Fibroblast of skin of scalp (primary cell): ENCODE measurements around the gene WDR11. TPM values are rescaled to one million over a fixed set of nuclear protein-coding genes. Genes with fewer than 3 reads are reported as not detected.
A peak's percentile ranks its signal among the peaks of the same experiment; 100 is the strongest.

Source experiments
- DNase-seq: peaks from one replicate; pipeline ENCODE4 v3.0.0-alpha.2; 2013
- polyA plus RNA-seq, 2 experiments: library from polyadenylated mRNA; unstranded; fragments of 120-200 nt; gene quantifications; one replicate each; pipeline ENCODE4 v1.2.1, GENCODE V29; 2013; ENCODE audit not compliant: insufficient read length in 2 of 2

WDR11 gene, protein sequence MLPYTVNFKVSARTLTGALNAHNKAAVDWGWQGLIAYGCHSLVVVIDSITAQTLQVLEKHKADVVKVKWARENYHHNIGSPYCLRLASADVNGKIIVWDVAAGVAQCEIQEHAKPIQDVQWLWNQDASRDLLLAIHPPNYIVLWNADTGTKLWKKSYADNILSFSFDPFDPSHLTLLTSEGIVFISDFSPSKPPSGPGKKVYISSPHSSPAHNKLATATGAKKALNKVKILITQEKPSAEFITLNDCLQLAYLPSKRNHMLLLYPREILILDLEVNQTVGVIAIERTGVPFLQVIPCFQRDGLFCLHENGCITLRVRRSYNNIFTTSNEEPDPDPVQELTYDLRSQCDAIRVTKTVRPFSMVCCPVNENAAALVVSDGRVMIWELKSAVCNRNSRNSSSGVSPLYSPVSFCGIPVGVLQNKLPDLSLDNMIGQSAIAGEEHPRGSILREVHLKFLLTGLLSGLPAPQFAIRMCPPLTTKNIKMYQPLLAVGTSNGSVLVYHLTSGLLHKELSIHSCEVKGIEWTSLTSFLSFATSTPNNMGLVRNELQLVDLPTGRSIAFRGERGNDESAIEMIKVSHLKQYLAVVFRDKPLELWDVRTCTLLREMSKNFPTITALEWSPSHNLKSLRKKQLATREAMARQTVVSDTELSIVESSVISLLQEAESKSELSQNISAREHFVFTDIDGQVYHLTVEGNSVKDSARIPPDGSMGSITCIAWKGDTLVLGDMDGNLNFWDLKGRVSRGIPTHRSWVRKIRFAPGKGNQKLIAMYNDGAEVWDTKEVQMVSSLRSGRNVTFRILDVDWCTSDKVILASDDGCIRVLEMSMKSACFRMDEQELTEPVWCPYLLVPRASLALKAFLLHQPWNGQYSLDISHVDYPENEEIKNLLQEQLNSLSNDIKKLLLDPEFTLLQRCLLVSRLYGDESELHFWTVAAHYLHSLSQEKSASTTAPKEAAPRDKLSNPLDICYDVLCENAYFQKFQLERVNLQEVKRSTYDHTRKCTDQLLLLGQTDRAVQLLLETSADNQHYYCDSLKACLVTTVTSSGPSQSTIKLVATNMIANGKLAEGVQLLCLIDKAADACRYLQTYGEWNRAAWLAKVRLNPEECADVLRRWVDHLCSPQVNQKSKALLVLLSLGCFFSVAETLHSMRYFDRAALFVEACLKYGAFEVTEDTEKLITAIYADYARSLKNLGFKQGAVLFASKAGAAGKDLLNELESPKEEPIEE
- polyA plus RNA-seq (2013, experiment 1 of 2; ENCODE audit: insufficient read length), result 35.3 TPM
- 38.6 TPM for polyA plus RNA-seq (2013, experiment 2 of 2; ENCODE audit: insufficient read length)

DNA sequence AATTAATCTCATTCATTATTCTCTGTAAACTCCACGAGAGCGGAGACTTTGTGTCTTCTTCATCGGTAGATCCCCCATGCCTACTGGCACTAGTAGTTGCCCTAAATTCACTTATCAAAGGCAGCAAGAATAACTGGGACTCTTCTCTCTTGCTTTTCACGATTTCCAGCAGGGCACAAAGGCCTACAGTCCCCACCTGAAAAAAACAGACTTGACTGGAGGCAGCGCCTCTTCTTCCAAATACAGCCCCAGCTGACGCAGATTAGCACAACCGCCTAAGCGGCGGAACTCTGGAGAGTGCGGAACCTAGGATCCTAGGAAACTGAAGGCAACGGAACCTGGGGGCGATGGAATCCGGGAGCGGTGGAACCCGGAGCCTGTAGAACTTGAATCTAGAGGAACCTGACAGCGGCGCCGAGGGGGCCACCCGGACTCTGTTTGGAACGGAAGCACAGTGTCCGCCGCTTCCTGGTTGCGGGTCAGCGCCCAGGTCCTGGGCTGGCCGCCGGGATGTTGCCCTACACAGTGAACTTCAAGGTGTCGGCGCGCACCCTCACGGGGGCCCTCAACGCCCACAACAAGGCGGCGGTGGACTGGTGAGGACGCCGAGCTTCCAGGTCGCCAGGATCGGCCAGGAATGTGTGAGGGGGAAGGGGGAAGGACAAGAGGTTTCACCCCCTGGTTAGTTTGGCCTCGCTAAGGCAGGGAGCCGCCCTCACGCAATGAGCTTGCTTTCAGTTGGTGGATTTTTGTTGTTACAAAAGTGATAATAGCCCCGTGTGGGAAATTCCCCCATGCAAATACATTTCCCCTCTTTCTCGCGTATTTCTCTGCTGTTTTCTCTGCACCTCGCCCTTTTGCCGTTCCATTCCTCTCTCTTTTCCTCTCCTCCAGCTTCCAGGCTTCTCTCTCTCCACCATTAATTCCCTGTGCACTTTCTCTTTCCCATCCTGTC, at the start of gene WDR11:
Gene WDR11 (plus strand): TSS at position 452 of the 955 bp plus-strand sequence. CDS start 59 bp downstream, at position 511.
- peak; percentile 94 for DNase-seq

DNA sequence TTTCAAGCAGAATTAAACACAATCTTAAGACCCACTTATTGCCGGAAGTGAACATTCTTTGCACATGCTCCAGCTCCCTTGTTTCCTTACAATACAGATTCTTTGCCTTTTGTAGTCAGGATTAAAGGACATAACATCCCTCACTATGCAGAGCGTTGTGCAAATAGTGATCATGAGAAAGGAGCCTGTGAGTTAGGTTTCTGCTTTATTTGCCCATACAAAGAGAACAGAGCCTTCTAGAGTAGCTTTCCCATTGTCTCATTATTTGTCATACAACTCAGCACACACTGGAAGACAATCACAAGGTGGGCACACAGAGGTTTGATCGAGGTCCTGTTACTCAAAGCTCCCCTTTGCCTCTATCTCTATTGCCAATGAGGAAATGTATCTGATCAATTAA, 48.2 kb upstream of the WDR11 start:
- no peak for DNase-seq

DNA sequence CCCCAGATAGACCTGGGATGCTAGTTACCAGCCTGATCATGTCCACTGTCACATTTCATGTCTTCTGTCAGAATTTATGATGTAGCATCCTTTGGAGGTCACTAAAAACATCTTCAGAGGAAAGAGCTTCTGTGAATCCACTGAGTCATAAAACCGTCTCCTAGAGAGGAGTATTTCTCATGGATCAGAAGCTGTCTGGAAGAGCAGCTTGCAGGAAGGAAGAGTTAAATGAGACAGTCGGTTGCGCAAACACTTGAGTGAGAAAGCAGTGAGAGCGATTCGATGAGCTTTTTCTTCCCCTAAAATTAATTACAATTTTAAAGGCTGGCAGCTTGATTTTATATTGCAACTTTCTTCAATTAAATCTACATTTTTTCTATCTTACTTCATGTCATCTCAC, 47.2 kb upstream of the WDR11 start:
- DNase-seq, result no peak

DNA sequence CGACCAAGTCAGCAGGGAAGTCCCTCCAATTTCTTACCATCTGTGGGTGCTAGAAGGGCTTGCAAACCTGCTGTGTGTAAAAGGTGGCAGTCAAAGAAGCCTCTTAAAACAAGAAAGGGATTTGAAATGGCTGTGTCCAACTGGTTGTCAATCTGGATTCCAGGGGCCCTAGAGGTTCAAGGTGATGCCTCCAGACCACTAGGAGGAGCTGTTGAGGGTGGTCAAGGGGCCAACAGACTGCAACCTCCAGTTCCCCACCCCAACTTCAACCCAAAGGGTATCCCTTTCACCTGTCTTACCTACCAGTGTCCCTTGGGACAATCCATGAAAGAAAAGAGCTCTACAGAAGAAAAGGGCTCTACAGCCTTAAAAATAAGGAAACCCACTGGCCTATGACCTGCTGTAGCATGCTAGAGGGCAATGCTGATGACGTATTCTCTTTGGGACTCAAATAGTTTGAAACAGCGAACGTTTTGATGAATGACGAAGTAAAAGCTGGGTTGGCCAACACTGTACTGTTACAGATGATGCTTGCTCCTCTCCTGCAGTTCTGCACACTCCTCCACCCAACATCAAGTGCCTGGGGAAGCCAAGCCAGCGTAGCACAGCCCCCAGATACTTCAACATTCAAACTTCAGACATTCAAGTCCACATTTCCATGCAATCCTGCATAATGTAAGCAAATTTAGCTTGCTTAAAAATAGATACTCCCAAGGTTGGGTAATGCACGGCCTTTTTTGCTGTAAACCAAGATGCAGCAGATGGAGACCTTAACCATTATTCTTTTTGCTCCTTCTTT, 45.9 kb upstream of the WDR11 start:
- no peak for DNase-seq

DNA sequence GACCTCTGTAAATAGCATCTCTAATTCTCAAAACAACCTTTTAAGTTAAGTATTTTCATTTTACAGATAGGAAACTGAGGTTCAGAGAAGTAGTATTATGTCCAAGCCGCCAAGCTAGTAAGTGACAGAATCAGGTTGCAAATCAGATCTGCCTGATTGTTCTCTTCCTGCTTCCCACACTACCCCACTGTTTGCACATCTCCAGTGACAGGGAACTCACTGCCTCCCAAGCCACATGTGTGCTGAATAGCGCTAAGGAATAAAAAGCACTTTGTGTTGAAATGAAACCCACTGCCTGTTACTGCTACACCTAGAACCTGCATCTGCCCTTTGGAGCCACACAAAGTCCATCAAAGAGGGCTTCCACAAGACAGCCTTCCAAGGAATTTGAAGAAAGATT, 45.1 kb upstream of the WDR11 start:
- DNase-seq, result no peak

DNA sequence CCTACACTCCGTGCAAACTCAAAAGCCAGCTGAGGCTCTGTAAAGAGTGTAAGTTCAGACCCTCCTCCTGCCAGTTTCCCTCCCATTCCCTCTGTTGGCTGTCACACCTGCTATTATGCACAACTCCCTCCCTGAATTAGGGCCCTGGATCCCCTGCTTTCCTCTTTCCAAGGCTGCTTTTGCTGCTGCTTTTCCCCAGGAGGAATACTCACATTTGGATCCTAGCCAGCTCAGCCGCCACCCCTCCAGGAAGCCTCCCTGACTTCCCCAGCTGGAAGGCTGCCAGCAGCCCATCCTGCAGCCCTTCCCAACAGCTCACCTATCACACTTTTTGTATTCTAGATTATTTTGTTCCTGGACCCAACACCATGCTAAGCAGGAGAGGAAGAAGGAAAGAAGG, 40.9 kb upstream of the WDR11 start:
- no peak for DNase-seq

DNA sequence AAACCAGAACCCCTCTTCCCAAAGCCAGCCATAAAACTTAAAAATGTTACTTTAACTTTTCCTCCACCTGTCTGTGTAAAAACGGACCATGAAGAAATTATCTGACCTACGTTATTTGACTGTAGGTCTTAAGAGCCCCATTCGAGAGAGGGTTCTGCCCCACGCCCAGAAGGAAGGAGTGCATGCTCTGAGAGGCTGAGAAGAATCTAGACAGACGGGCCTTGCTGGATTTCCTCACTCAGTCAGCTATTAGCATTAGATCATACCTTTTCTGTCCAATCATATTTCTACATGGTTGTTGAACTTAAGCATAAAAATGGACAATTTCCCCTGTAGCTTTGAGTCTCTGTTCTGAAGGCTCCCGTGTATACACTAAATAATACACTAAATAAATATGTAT, 38.1 kb upstream of the WDR11 start:
- no peak for DNase-seq

DNA sequence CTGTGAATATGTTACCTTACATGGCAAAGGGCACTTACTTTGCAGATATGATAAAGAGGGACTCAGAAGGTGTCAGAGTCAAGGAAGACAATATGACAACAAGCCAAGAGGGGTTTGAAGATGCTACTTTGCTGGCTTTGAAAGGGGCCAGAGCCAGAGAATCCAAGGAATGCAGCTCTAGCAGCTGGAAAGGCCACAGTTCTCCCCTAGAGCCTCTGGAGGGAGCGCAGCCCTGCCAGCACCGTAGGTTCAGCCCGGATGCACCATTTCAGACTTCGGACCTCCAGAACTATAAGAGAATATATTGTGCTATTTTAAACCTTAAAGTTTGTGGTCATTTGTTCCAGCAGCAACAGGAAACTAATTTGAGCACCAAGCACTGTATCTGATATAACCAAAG, 32.9 kb upstream of the WDR11 start:
- no peak for DNase-seq

DNA sequence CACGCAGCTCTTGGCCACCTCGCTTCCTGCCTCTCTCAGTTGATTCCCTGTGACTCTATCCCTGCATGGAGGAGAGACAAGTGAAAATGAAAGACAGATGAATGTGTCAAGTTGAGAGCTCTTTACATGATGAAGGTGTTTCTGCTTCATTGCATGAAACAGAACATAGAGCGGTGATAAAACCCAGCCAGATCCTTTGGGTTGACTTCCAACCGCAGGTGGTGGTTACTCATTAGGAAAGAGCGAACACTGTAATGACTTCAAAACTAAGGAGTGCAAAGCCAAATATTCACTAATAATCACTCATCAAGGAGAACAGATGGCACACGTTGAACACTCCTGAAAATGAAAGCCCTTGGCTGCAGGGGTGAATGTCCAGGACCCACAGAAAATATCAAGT, 31.8 kb upstream of the WDR11 start:
- DNase-seq, result no peak

DNA sequence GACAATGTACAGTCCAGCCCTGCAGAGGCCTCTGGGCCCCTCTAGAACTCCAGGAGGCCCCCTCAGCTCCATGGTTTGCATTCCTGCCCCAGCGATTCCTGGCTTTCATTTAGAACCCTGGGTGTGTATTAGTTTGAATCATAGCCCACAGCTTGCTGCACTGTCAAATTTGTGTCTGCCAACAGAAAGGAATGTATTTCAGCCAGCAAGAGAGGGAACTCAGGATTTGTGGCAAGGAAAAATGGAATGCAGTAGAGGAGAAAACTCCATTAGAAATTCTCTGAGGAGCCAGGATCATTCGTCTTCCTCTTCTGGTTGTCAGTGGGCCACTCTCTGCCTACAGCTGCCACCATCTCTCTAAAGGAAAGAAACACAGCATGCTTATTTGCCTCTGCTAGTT, 27.9 kb upstream of the WDR11 start:
- peak; percentile 39 for DNase-seq

DNA sequence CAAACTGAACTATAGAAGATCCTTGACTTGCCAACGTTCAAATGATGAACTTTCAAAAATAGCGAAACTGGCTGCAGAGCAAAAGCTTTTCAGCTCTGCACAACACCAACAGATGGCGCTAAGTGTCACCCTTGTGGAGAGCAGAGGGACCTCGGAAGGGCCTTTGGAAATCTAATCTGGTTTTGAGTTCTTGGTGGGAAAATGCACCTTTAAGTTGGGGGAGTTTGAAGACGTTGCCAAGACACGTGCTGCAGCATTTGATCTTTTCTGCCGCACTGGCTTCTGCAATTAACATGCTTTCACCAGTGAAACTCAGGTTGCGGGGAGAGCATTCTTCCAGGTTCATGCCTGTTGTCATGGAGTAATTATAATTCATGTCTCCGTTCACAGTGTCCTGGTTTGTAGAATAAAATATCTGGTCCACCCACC, 26.3 kb upstream of the WDR11 start:
- DNase-seq, result no peak

DNA sequence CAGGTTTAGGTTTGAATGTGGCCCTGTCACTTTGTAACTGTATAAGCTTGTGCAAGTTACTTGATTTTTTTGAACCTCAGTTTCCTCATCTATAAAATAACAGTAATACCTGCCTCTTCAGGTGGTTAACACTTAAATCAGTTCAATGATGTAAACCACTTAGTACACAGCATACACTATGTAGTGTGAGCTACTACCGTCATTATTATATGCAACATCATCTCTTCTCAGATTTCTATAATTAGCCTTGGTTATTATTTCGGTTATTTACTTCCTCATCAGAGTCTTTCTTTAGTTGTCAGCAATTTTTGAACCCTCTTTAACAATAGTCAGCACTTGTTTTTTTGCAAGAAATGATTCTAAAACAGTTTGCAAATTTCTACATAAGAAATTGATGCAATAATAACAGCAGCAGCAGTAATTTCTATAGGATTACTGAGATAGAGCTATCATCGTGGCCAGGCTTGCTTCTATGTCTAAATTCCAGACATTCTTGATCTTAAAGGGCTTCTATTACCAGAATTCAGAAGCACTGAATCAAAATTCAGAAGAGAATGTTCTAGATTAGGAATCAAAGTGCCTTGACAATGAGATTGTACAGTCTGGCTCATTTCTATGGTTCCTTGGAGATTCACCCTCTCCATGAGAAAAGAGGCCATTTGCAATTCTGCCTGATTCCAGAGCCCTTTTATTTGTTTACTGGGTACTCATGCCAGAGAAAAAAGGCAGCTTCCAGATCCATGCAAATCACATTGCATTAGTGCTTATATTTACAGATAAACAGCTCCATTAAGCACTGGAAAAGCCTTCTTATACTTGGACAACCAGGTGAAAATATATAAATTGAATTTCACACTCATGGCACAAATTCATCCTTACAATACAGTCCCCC, 25.0 kb upstream of the WDR11 start:
- no peak for DNase-seq

DNA sequence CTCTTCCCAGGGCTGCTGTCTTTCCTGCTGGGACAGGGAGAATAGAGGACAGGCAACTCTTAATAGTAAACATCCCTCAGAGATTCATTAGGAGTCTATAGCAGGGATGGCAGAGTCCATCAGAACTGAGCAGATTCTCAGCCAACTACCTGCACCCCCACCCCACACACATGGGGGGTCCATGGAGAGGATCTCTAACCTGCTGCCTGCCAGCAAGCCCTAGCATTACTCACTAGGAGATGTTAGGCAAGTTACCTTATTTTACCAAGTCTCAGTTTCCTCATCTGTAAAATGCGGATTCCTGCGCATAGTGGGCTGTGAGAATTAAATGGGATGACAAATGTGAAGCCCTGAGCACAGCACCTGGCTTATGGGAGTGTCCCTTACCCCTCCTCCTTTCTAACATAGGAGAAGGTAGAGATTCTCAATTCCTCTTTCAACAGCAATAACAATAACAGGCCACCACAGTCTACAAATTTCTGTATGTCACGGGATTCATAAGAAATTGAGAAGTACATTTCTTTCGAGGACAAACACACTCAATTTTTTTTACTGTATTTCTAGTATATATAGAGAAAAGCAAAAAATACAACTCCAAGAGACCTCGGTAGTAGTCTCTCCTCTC, 23.8 kb upstream of the WDR11 start:
- no peak for DNase-seq

DNA sequence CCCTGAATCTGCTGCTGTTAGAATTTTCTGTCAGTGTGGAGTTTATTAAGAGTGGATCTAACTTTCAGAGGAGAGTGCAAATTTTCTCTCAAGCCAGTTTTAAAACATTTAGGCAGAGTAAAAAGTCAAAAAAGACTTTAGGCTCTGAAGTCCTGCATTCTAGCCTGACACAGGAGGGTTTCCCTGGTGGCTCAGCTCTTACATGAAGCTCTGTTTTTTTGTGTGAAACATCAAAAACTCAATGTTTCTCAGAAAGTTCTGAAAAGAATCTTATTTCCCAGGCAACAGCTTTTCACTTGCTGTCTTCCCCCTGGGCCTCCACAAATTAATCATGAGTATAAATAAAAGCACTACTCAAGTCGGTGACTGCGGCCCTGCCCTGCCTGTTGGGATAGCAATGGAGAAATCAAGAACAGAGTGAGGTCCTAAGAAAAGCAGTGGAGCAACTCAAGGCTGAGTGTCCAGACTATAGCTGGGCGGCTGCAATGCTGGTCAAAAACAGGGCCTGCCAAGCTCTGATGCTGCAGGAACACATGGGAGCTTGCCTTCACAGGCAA, 22.3 kb upstream of the WDR11 start:
- no peak for DNase-seq

DNA sequence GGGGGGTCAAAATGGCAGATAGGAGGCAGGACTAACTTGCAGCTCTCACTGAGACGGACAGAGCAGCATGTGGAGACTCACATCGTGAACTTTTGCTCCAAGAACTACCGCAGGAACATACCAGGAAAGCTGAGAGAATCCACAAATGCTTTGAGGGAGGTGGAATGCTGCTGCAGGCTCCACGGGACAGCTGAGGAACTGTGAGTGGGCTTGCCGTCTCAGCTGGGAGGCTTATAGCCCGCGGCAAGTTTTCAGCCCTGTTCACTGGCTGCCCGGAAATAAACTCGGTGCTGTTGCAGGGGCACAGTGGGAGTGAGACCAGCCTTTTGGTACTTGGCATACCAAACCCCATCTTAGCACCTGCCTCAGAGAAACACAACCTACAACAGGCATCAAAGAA, 19.1 kb upstream of the WDR11 start:
- DNase-seq, result no peak

DNA sequence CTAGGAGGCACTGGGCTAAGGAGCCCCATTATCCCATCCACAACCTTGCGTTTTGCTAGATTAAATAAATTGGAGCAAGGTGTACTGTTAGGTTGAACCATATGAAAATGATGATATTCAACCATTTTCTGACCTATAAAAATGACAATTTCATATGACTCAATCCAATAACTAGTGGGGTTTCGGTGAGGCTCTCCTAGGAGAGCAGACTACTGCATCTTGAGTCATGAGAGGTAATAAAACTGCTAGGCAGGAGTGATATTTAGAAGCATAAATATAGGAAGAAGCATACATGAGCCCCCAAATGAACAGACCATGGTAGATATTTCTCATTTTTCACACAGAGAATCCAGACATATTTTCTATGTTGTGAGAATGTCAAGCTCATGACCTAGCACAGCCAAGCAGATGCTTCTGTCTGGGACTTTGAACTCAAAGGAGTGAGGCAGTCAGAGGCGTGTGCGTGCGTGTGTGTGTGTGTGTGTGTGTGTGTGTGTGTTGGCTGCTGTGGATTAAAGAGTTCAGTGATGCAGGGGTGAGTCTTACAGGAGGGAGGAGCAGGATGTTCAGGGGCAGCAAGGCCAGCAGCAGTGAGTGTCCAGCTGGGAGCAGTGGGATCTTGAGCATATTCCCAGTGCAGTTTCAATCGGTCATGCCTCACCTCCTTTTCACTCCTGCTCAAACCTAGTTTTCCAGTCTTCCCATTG, 17.8 kb upstream of the WDR11 start:
- no peak for DNase-seq

DNA sequence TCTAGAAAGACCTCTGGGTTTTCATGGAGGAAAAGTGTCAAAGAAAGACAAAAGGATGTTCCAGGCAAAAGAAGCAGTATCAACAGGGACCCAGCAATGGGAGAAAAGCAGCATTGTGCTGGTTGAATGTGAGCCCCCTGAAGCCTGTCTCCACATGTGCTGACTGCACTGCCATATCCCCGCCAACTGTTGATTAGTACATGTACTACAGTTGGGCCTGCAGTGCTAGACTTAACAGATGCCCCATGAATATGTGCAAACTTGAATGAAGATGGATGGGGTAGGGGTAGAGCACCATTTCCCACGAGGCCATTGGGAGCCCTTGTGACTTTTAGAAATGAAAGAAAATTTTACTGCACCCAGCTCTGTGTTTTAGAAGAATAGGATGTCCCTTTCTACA, 15.6 kb upstream of the WDR11 start:
- no peak for DNase-seq

DNA sequence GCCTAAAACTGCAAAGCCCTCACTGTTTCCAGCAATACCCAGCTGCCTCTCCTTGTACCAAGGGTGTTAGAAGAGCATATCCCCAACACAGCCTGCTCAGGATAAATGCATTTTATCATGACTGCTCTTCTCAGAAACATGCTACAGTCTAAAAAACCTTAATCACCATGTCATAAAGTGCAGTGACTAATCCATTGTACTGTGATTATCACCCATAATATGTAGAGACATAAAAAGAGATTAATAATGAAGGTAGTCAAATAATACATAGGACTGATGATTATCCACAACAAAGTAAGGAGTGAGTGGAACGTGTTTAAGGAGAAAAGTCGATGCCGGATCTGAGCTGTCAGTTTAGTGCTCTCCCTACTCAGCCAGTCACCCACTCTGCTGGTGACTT, 12.2 kb upstream of the WDR11 start:
- no peak for DNase-seq
